ENCODE data around the gene GPR78.
"Not testable (repeated sequence)": the region's sequence is repeated elsewhere in the genome, so short reads cannot be mapped to it uniquely, and the experiment has no call there.

The GPR78 gene

GRCh38 chr4:8560265-8561047, 19.7 kb upstream of the GPR78 start:
- no peak for DNase-seq (ENCODE audit: low read depth in 3 of 3, low spot score in 1 of 3)

GRCh38 chr4:8564595-8564994, 15.6 kb upstream of the GPR78 start:
- no peak for DNase-seq (ENCODE audit: low read depth in 3 of 3, low spot score in 1 of 3)

GRCh38 chr4:8568068-8568668, 12.0 kb upstream of the GPR78 start:
- DNase-seq (ENCODE audit: low read depth in 3 of 3, low spot score in 1 of 3): no peak

DNA sequence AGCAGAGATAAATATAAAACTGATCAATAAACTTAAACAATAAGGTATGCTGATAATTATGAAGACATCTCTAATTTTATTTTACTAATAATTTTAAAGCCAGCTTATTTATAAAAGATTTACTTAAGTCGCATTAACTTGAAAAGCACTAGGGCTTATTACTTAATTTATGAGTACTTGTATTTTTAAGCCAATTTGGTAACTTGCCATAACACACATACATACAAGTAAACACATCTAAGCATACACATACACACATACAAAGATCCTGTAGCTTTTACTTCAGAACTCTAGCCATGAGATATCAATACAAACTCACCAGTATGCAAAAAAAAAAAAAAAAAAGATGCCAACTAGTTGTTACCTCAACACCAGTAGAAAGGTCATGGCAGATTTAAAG, 10.0 kb upstream of the GPR78 start:
- no peak for DNase-seq (ENCODE audit: low read depth in 3 of 3, low spot score in 1 of 3)

- no peak for DNase-seq (ENCODE audit: low read depth in 3 of 3, low spot score in 1 of 3)
Measured at GRCh38 chr4:8571702-8572685, 8.2 kb upstream of the GPR78 start.

DNA sequence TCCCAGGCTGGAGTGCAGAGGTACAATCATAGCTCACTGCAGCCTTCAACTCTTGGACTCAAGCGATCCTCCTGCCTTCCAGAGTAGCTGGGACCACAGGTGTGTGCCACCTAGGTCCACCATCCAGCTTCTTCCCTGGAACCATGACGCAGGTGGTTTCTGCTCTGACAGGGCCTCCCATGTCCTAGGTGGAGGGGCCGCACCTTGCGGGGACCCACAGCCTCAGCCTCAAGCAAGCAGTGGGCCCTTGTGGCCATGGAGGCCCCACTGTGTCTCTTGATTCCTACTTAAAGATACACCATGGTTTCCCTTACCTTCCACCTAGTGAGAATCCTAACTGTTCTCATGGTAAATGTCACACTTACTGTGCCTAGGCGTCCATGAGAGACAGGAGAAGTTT, 6.9 kb upstream of the GPR78 start:
- DNase-seq (ENCODE audit: low read depth in 3 of 3, low spot score in 1 of 3): no peak

GRCh38 chr4:8574796-8575370, 5.3 kb upstream of the GPR78 start:
- no peak for DNase-seq (ENCODE audit: low read depth in 3 of 3, low spot score in 1 of 3)

DNA sequence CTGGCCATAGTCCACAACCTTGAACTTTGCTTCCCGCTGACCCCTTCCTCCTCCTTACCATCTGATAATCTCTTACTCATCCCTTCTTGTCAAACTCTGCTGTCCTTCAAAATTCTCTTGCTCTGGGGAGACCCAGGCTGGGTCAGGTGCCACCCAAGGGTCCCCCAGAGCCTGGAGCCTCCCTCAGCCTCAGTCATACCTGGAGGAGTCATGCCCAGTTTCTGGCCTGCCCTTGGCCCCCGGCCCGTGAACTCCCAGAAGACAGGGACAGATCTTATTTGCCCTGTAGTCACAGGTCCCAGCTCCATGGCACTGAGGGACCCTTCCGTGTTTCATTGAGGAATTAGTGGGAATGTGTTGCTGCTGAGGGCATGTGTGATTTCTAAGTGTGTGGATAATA, 4.7 kb upstream of the GPR78 start:
- no peak for DNase-seq (ENCODE audit: low read depth in 3 of 3, low spot score in 1 of 3)

DNA sequence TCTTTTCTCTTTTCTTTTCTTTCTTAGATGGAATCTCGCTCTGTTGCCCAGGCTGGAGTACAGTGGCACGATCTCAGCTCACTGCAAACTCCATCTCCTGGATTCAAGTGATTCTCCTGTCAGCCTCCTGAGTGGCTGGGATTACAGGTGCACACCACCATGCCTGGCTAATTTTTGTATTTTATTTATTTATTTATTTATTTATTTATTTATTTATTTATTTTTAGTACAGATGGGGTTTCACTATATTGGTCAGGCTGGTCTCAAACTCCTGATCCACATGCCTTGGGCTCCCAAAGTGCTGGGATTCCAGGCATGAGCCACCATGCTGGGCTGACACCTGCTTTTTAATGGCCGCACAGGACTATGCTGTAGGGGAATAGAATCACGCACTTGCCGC, 3.6 kb upstream of the GPR78 start:
- not testable (repeated sequence) for DNase-seq (ENCODE audit: low read depth in 3 of 3, low spot score in 1 of 3)

- no peak for DNase-seq (ENCODE audit: low read depth in 3 of 3, low spot score in 1 of 3)
Measured at GRCh38 chr4:8577046-8577445, 3.1 kb upstream of the GPR78 start.

DNA sequence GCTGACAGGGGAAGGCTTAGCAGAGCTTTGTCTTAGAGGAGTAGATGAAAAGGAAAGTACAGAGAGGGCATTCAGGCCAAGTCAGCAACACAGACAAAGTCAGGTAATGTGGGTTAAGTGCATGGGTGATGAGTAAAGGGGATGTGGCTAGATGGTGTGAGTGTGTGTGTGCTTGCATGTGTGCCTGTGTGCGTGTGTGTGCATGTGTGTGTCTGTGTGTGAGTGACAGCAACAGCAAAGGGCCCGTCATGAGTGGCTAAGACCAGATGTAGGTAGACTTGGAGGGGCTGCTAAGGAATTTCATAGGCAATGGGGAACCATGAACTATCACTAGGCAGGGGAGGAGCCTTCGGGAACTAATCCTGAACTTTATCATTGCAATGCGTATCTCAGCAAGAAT, 2.2 kb upstream of the GPR78 start:
- DNase-seq (ENCODE audit: low read depth in 3 of 3, low spot score in 1 of 3): no peak

- no peak for DNase-seq (ENCODE audit: low read depth in 3 of 3, low spot score in 1 of 3)
Measured at GRCh38 chr4:8578717-8579116, 1.5 kb upstream of the GPR78 start.

DNA sequence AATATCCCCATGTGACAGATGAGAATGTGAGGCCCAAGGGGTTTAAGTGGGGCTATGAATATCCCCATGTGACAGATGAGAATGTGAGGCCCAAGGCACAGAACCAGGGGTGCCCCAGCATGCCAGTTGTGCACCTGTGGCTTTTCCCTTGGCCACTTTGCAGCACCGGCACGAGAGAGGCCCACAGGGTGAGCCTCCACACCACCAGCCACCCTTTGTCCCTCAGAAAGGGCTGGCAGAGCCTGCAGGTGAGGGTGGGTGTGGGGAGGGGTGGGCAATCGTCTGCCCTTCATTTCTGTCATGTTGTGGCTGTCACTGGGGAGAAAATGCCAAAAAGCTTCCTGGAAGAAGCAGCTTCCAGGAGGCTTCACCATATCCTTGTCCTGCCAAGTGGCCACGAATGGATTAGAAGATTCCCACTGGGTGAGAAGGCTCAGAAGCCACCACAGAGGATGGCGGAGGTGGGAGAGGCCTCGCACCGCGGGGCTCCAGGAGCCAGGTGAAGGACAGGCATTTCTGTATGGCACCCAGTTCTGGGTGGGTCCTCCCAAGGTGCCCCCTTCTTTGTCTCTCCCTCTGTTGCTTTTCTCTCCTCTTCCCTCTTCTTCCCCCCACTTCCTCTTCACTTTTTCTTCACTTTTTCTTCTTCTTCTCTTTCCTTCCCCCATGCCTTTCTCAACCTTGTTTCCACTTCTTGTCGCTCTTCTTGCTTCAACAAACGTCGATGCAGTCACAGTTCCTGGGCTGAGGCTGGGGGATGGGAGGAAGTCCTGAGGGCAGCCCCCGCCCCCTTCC, 469 bp upstream of the GPR78 start:
- no peak for DNase-seq (ENCODE audit: low read depth in 3 of 3, low spot score in 1 of 3)

GRCh38 chr4:8581094-8581861, 1.1 kb downstream of the GPR78 start:
- no peak for DNase-seq (ENCODE audit: low read depth in 3 of 3, low spot score in 1 of 3)

- no peak for DNase-seq (ENCODE audit: low read depth in 3 of 3, low spot score in 1 of 3)
Measured at GRCh38 chr4:8582016-8582415, 1.8 kb downstream of the GPR78 start.

DNA sequence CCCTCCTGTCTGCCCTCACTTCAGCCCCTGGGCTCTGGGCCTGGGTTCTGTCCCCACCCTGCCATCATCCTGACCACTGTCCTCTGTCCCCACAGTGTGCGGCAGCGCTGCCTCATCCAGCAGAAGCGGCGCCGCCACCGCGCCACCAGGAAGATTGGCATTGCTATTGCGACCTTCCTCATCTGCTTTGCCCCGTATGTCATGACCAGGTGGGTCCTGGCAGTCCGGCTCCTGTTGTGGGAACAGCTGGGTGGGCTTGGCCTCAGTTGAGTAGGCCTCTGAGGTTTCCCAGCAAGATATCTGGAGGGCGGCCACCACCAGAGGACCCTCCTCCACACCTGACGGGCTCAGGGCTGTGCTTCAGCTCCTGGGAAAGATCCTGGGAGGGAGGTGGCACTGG, 2.2 kb downstream of the GPR78 start:
- DNase-seq (ENCODE audit: low read depth in 3 of 3, low spot score in 1 of 3): no peak

DNA sequence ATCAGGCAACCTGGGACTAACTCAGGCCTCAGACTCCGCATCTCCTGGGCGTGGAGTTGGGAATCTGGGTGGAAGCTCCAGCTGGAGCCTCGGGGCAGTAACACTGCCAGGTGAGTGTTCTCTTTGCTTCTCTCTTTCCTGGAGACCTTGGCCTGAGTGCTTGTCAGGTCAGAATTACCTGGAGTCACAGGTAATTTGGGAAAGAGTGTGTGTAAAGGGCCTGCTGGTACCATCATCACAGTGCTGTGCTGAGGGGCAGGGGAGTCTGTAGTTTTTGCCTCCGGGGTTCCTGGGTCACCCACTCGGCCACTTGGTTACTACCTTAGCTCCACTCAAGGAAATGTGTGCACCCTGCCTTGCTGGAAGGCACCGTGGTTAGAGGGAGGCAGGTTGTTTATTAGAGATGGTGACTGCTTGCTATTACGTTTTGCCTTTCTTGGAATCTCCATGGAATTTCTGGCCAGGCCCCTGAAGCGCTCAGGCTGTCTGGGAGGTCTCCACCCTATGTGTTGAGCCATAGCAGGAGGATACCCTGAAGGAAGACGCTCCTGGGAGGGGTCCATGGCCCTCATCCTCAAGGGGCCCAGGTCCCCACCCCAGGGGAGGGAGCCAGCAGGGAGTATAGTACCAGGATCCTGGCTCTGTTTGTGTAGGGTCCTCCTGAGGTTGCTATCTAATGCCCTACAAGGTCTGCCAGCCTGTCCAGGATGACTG, 2.9 kb downstream of the GPR78 start:
- DNase-seq (ENCODE audit: low read depth in 3 of 3, low spot score in 1 of 3): no peak

- DNase-seq (ENCODE audit: low read depth in 3 of 3, low spot score in 1 of 3): no peak
Measured at GRCh38 chr4:8583655-8584025, 3.4 kb downstream of the GPR78 start.

- DNase-seq (ENCODE audit: low read depth in 3 of 3, low spot score in 1 of 3): no peak
Measured at GRCh38 chr4:8585186-8585585, 5.0 kb downstream of the GPR78 start.
